Transverse colon (tissue), 3 donors: ENCODE measurements around the gene RACGAP1.

Experiments
- POLR2A ChIP-seq: fragments of 450-650 bp; IDR thresholded peaks from one replicate; pipeline ENCODE4 v1.6.1; 2016; ENCODE audit warnings: antibody characterized with exemption, mild to moderate bottlenecking, moderate library complexity
- POLR2AphosphoS5 ChIP-seq, 3 donors: sonication (generic); formaldehyde crosslinking; IDR thresholded peaks; one replicate each; pipeline ENCODE4 v1.6.1; 2016; ENCODE audit warnings: antibody characterized with exemption in 3 of 3

GRCh38 chr12:50060120-50060468 is 34.8 kb upstream of the RACGAP1 start:
- TF ChIP-seq POLR2AphosphoS5 (IDR thresholded peaks at IDR 0.05) (no peak), POLR2A (no peak)
